B cell (primary cell): ENCODE data around the gene HOXA5. TPM values are rescaled to one million over a fixed set of nuclear protein-coding genes. Genes with fewer than 3 reads are reported as not detected.

Experiments used
- ATAC-seq: fragments of 200-7000 bp; cut with Tn5 transposase; one replicate; pipeline ENCODE4 v1.10.0; 2021; ENCODE audit warnings: low read depth, mild to moderate bottlenecking, moderate number of reproducible peaks, moderate library complexity
- CTCF ChIA-PET: fragments of 350-600 bp; sonication (Branson Sonifier 250); formaldehyde crosslinking; loops from one replicate; lab custom pipeline; 2021; ENCODE audit warnings: antibody characterized with exemption, inconsistent platforms; lab: Charles Lee
- POLR2A ChIA-PET: fragments of 350-600 bp; sonication (Branson Sonifier 250); formaldehyde crosslinking; loops from one replicate; lab custom pipeline; 2021; ENCODE audit warnings: antibody characterized with exemption; lab: Charles Lee
- DNase-seq: peaks from one replicate; pipeline ENCODE4 v3.0.0; 2013
- H2AFZ ChIP-seq: 2 replicates; pipeline ENCODE4 v1.6.1; 2012; ENCODE audit warnings: mild to moderate bottlenecking, low read depth, low read length; ENCODE audit not compliant: insufficient read depth, poor library complexity, severe bottlenecking
- H3K27ac ChIP-seq, 2 donors: 1 replicate in 1 of 2; 2 replicates in 1 of 2; pipeline ENCODE4 v1.5.1; 2012 to 2013; ENCODE audit warnings: low read length in 2 of 2, mild to moderate bottlenecking in 2 of 2, moderate library complexity in 1 of 2
- H3K27me3 ChIP-seq, 4 experiments: fragments of 200-600 bp in 1 of 4; sonication (generic) in 1 of 4; replicated peaks in 1 of 4; 1 replicate in 2 of 4; 2 replicates in 2 of 4; pipeline versions ENCODE4 v1.6.1 to v1.7.0; 2013 to 2016; ENCODE audit warnings: low read length in 3 of 4, mild to moderate bottlenecking in 2 of 4, mixed read lengths in 1 of 4, moderate library complexity in 1 of 4; ENCODE audit not compliant: insufficient read depth in 4 of 4, control insufficient read depth in 3 of 4; ENCODE audit errors: control extremely low read depth in 1 of 4
- H3K36me3 ChIP-seq, 2 experiments: replicated peaks in 1 of 2; 1 replicate in 1 of 2; 2 replicates in 1 of 2; pipeline versions ENCODE4 v1.6.1 to v1.7.1; 2013; ENCODE audit warnings: low read length in 1 of 2; ENCODE audit not compliant: insufficient read depth in 2 of 2, control insufficient read depth in 1 of 2; ENCODE audit errors: control extremely low read depth in 1 of 2, extremely low read depth in 1 of 2
- H3K4me1 ChIP-seq, 2 donors: fragments of 200-600 bp in 1 of 2; sonication (generic) in 1 of 2; 1 replicate in 1 of 2; 2 replicates in 1 of 2; pipeline versions ENCODE4 v1.5.1 to v1.6.1; 2013 to 2017; ENCODE audit warnings: low read length in 2 of 2; ENCODE audit not compliant: control insufficient read depth in 2 of 2, insufficient read depth in 2 of 2
- H3K4me2 ChIP-seq: replicated peaks from 2 replicates; pipeline ENCODE3; 2012; ENCODE audit warnings: mild to moderate bottlenecking, low read depth, low read length; ENCODE audit not compliant: poor library complexity, severe bottlenecking
- H3K4me3 ChIP-seq, 5 experiments: fragments of 200-600 bp in 1 of 5; sonication (generic) in 1 of 5; 1 replicate in 3 of 5; 2 replicates in 2 of 5; pipeline versions ENCODE4 v1.5.1 to v1.7.0; 2011 to 2016; ENCODE audit warnings: low read length in 4 of 5, mild to moderate bottlenecking in 4 of 5, low read depth in 2 of 5, control low read depth in 1 of 5, moderate library complexity in 1 of 5; ENCODE audit not compliant: insufficient read depth in 1 of 5; ENCODE audit errors: control extremely low read depth in 1 of 5, extremely low read depth in 1 of 5
- H3K79me2 ChIP-seq: fragments of 200-600 bp; sonication (generic); one replicate; pipeline ENCODE4 v1.6.0; 2016; ENCODE audit warnings: low read length; ENCODE audit not compliant: control insufficient read depth, insufficient read depth
- H3K9ac ChIP-seq: fragments of 200-600 bp; sonication (generic); 2 replicates; pipeline ENCODE4 v1.6.1; 2017; ENCODE audit warnings: mild to moderate bottlenecking, low read length, moderate library complexity
- H3K9me3 ChIP-seq, 3 donors: one replicate each; pipeline versions ENCODE4 v1.6.1 to v1.7.1; 2013; ENCODE audit warnings: low read length in 2 of 3; ENCODE audit not compliant: control insufficient read depth in 2 of 3, insufficient read depth in 1 of 3; ENCODE audit errors: control extremely low read depth in 1 of 3
- H4K20me1 ChIP-seq: 2 replicates; pipeline ENCODE4 v1.6.0; 2012; ENCODE audit warnings: mild to moderate bottlenecking, low read length; ENCODE audit not compliant: insufficient read depth, control insufficient read depth, poor library complexity, severe bottlenecking
- H3K27ac Mint-ChIP-seq: one replicate; pipeline ENCODE4 v1.8.0; 2021; ENCODE audit warnings: mixed read lengths
- H3K27me3 Mint-ChIP-seq: one replicate; pipeline ENCODE4 v1.8.0; 2021; ENCODE audit warnings: mixed read lengths
- H3K4me1 Mint-ChIP-seq: one replicate; pipeline ENCODE4 v1.8.0; 2021; ENCODE audit warnings: mixed read lengths
- H3K4me3 Mint-ChIP-seq: one replicate; pipeline ENCODE4 v1.8.0; 2021; ENCODE audit warnings: mixed read lengths
- H3K9me3 Mint-ChIP-seq: one replicate; pipeline ENCODE4 v1.8.0; 2022; ENCODE audit warnings: mixed read lengths; ENCODE audit not compliant: insufficient read depth
- CTCF ChIP-seq: fragments of 200-600 bp; IDR thresholded peaks from one replicate; pipeline ENCODE4 v1.8.0; 2022; ENCODE audit warnings: antibody characterized with exemption, mild to moderate bottlenecking
- EZH2 ChIP-seq: IDR thresholded peaks from 2 replicates; pipeline ENCODE4 v1.6.1; 2012; ENCODE audit warnings: borderline replicate concordance, low read depth, mild to moderate bottlenecking, moderate library complexity, low read length; ENCODE audit not compliant: insufficient read depth, poor library complexity, severe bottlenecking
- WGBS: methylation state at CpG from one replicate; pipeline ENCODE4 v1.1.5; 2013; ENCODE audit warnings: missing lambda C conversion rate; ENCODE audit not compliant: insufficient coverage; 5-methylcytosine and 5-hydroxymethylcytosine counted together
- intact Hi-C: fragments of 100-400 bp; cut with micrococcal nuclease; formaldehyde crosslinking; loops from one replicate; pipeline ENCODE4 v1.10.0; 2022
- polyA plus RNA-seq: library from polyadenylated mRNA; depleted of rRNA; stranded (reverse); fragments of >200 nt; gene quantifications from 2 replicates; pipeline ENCODE4 v1.2.3, GENCODE V29; 2012
- total RNA-seq, 2 donors: library from RNA; stranded (reverse); fragments of 120-200 nt in 1 of 2; gene quantifications; 1 replicate in 1 of 2; 2 replicates in 1 of 2; pipeline versions ENCODE4 v1.2.3 to v1.2.4, GENCODE V29; 2013 to 2022

HOXA5 gene
- total and polyA plus RNA-seq, 2 donors (not counting 1 experiment from before 2014, with no cell fraction given): not detected

- Histone ChIP-seq H3K36me3 (no peaks in the 10 kb centered on the region), H4K20me1 (no peaks in the 10 kb centered on the region), H3K4me2 (no peak overlapping the region), H3K27ac (no peak overlapping the region), H3K4me1 (no peaks in the 10 kb centered on the region), H3K9me3 (peaks cover 0 to 22% (median 0%) of the 10 kb centered on the region in 3 donors), H3K79me2 (no peaks in the 10 kb centered on the region), H3K27me3 (peaks cover 0 to 12% (median 7%) of the 10 kb centered on the region in 4 experiments), H2AFZ (no peak overlapping the region), H3K9ac (no peak overlapping the region), H3K4me3 (no peak overlapping the region)
- 83% methylated on average over 3 of the region's 4 CpGs for WGBS
- H3K27me3 Mint-ChIP-seq: peaks cover 18% of the 10 kb centered on the region
- TF ChIP-seq EZH2 (no peak), CTCF (no peak)
- DNase-seq (no peak), ATAC-seq (no peak)
- intact Hi-C loops: no loop called here
- CTCF ChIA-PET: no interaction called here
- no peak overlapping the region for H3K4me3 Mint-ChIP-seq
- H3K4me1 Mint-ChIP-seq: no peaks in the 10 kb centered on the region
- no peak overlapping the region for H3K27ac Mint-ChIP-seq
- H3K9me3 Mint-ChIP-seq: no peaks in the 10 kb centered on the region
- POLR2A ChIA-PET: interaction anchor here (1.2 kb wide), 1 partner anchor 16 kb away, joined by 3 read pairs; no protein-coding TSS in a partner anchor
Measured at GRCh38 chr7:27109466-27110185, 33.9 kb downstream of the HOXA5 start.
